HG03432 (cell line): ENCODE results near the gene AGBL3.
A peak's percentile ranks its signal among the peaks of the same experiment; 100 is the strongest.
"Not testable (repeated sequence)": the region's sequence is repeated elsewhere in the genome, so short reads cannot be mapped to it uniquely, and the experiment has no call there.

Experiments
- ATAC-seq: cut with Tn5 transposase; IDR thresholded peaks from one replicate; pipeline ENCODE4 v1.9.1; 2021; ENCODE audit warnings: mild to moderate bottlenecking, moderate library complexity; ENCODE audit not compliant: unreplicated experiment

The AGBL3 gene

DNA sequence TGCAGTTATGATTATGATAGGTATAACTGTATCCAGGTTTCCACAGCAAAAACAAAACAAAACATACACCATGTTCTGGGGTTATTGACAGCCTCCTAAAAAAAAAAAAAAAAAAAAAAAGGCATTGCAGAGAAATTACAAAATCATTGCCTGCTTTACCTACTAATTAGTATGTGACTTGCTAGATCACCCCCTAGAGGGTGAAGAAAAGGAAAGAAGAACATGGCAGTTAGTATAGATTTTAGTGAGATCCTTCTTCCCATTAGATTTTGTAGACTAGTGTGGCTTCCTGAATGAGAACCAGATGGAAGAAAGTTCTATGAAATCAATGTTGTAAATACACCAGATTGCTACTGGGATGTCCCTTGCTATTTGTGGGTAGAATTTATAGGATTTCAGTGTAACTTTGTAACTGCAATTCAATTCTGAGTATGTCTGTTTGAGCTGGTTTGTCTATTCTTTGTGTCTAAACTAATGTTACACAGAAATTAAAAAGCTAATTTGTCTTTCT lies 24.0 kb upstream of the AGBL3 start:
- no peak for ATAC-seq

DNA sequence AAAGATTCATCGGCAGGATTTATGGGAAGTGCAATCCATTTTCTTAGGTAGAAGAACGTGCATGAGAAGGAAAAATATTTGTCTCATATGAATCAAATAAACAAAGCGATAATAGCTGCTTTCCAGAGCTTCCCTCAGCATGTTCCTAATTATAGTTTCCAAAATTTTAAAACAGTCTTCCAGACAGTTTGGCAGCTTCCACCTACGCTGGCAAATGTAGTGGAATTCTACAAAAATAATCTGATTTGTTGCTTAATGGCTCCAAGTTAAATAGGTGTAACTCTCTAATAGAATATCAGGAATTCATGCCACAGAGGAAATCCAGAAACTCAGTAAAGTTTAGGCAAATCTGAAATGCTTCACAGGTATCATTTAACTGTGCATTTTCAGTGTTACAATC lies 23.3 kb upstream of the AGBL3 start:
- ATAC-seq, result no peak

DNA sequence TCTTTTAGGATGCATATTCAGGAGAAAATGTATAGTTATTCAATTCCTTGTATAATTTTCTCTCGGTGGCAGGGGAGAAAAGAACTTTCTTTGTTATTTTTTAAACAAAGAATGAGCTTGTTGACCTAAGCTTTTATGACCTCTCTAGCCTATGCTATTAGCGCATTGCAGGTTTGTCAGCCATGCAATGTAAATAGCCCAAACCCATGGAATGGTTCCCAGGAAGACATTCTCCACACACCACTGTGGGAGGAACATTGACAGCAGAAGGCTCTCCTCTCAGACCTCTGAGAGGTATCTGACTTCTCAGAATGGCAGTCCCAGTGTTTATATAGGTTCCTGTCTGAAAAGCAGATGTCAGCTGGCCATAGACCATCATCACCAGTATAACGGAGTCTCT lies 19.6 kb upstream of the AGBL3 start:
- ATAC-seq, result no peak

DNA sequence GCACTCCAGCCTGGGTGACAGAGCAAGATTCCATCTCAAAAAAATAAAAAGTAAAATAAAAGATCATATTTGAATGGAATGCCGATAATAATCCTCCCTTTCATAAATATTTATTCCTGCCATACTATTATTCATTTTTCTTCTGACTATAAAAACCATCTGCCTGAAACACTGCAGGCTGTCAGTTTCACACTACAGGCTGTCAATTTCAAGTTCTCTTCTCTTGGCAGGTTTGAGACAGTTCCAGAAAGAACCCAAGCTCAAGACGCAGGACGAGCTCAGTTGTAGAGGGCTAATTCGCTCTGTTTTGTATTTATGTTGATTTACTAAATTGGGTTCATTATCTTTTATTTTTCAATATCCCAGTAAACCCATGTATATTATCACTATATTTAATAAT lies 18.2 kb upstream of the AGBL3 start:
- no peak for ATAC-seq

DNA sequence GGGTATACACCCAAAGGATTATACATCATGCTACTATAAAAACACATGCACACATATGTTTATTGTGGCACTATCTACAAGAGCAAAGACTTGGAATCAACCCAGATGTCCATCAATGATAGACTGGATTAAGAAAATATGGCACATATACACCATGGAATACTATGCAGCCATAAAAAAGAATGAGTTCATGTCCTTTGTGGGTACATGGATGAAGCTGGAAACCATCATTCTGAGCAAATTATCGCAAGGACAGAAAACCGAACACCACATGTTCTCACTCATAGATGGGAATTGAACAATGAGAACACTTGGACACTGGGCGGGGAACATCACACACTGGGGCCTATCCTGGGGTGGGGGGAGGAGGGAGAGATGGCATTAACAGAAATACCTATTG lies 4.7 kb upstream of the AGBL3 start:
- ATAC-seq, result not testable (repeated sequence)

DNA sequence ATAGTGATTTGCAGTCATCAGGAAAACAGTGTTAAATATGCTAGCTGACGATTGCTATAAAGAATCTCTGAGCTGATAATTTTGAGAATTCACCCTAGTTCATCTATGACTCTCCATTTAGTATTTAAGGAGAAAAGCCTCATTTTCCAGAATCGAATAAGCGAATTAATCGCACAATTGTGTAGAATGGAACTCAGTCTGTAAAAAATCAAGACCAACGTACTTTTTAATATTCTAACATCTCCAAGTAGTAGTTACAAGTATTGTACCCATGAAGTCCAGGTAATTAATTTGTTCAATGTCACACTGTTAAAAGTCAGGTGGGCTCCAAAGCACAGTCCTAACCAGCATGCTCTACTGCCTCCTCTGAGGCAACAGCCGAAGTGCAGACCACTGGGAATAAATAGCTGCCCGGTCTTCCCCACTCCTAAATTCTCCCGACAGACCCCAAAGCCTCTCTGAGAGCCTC lies 380 bp upstream of the AGBL3 start:
- peak; percentile 50 for ATAC-seq

DNA sequence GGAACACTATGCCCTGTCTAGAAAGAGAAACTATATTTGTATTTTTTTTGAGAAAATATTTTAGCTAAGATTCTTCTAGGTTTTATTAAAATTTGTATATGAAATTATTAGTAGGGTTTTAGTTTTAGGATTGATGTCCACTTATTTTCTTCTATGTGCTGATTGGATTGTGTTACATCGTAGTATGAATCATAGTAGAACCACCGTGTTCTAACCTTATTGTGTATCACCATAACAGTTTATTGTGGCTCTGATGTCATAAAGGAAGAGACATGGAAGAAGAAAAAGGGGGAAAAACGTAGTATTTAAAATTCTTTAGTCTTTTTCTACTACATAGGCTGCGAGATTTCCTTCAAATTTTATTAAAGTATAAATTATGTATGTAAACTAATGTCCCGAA lies 1.9 kb downstream of the AGBL3 start:
- no peak for ATAC-seq

DNA sequence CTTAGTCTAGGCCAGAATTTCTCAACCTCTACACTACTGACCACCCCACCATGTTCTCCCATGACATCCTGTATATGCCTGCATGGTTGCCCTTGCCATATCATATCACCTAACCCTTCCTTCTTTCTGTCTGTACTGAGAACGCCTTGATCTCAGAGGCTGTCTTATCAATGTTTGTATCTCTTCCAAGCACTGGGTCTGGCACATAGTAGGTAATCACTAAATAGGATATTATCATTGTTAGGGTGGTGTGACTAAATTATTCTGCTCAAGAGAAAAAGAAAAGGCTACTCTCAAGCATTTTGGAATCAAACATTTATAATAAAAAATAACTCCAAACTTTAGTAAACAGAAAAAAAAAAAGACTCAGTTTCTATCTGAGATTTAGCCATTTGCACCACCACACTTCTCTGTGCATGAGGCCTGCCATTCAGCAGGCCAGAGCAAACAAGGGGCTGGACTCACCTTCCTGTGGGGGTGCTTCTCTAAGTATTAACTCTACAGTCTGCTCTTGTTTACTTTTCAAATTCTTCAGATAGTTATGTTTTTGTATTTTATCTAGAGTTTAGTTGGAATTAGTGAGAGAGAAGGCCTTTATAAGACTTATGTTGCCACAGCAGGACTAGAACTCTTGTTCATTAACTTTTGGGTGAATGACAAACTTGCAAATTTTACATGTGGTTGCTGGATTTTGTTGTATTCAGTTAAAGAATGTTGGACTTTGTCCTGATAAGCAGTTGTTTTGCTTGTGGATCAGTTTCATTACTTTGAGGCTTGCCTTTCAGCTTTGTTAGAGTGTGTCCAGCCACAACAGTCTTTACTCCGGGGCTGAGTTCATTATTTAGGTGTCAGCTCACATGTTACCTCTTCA lies 5.4 kb downstream of the AGBL3 start:
- ATAC-seq, result no peak

DNA sequence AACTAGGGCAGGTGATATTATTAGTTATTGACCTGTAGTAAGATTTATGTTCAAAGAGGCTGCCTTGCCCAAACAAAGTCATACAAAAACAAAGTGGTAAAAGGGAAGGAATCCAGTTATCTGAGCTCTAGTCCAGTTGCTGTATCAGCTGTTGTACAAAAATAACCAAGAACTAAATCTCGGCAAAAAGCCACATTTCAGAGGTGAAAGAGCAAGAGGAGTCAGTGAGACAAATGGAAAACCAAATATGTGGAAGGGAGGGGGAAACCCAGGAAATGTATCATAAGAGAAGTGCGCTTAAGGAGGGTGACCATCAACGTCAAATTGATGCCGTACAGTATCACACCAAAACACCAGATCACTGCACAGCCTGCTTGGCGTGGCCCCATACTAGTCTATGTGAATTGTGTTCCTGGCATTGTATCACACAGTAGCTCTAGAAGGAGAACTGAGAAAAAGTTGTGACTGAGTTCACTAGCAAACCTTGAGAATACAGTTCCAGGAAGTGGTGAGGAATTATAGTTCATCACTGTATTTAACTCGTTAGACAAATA lies 6.4 kb downstream of the AGBL3 start:
- peak; percentile 63 for ATAC-seq

DNA sequence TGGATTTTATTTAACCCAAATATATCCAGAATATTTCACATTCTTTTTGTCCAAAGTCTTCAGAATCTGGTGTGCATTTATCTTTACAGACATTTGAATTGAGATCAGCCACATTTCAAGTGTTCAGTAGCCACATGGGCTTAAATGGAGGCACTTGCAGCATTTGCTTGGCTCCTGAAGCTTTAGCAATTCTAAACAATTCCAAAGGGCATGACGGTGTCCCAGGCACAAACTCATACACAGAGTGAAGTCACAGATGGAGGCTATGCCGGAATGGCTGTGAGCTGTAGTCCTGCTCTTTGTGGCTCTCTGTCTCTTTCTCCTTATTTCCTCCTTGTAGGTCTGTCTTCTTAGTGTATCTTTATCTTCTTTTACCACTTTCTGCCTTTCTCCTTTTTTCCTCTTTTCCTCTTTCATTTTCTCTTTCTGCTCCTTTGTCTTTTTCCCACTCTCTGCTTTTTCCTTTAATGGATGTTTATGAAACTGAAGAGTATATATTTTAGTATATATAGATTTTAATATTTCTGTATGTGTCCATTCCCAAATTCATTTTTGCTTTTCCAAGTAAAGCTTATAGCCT lies 7.7 kb downstream of the AGBL3 start:
- ATAC-seq, result no peak

DNA sequence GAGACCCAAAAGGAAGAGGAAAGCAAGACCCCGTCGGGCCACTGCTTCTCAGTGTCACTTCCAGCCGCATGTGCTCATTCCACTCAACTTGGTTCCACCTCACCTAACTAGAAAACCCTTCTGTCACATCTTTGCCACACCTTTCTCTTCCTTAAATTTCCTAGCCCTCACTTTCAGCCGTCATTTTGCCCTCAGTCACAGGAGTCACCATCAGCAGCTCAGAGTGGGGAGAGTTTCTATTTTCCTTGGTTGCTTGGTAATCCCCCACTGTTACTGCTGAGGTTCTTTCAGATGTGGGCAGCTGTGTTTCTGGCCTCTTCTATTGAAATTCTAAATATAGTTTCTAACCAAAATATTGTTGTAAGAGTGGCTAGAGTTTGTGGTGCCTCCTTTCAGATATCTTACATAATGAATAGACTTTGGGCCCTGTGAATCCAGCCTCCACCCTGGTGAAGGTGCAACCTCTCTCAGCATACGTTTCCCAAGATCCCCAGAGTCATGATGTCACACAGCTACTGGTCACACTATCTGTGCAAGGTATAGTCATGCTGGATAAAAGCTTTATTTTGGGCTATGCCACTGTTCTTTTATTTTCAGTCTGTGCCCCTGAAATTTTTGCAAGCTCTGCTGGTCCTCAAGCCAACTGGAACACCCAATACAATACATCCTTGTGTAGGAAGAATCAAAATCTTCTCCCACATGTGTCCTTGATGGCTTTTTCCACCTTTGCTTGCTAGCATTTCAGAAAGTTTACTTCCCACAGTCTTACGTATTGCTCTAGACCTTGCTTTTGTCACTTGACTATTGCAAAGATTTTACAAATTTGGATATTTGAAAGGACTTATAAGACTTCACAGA lies 9.2 kb downstream of the AGBL3 start:
- ATAC-seq, result peak; percentile 53

DNA sequence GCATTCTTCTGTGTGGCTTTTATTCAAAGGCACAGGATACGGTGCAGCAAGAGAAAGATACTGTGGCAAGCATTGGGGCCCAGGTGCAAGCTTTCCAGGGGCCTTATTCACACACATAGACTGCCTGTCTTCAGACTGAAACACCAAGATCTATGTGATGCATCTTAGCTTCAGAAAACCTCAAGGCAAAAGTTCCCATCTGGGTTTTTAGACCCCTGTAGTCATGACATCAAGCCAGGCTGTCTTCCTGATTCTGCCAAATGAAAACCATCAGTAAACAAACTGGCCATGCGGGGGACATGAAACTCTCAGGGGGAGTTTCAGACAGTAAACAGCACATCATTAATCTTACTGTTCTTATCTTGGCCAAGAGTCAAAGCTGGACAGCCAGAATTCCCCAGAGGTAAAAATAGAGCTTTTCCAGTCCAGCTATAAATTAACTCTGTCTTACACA lies 9.8 kb downstream of the AGBL3 start:
- peak; percentile 44 for ATAC-seq

DNA sequence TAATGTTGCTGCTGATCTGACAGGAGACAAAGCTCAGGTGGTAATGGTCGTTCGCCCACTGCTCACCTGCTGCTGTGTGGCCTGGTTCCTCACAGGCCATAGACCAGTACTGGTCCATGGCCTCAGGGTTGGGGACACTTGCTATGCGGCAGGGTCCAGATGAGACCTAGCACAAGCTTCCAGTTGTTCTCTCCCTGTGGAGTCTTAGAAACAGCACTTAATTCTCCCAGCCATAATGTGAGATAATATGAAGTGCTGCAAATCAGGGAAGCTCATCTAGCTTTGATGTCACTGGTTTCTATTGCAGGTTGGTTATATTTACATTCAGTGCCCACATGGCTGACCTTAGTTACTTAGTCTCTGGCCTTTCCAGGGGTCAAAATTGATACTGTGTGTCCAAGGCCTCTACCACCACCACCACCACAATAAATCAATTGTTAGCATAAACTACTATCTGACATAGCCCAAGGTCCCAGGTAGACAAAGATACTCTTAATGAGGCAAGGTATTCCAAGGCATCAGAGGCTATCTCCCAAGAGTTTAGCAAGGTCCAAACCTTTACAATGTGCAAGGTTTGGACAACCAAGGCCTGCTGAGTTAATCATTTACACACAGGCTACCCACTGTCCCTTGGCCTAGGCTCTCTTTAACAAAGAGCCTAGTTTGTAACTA lies 11.0 kb downstream of the AGBL3 start:
- no peak for ATAC-seq

DNA sequence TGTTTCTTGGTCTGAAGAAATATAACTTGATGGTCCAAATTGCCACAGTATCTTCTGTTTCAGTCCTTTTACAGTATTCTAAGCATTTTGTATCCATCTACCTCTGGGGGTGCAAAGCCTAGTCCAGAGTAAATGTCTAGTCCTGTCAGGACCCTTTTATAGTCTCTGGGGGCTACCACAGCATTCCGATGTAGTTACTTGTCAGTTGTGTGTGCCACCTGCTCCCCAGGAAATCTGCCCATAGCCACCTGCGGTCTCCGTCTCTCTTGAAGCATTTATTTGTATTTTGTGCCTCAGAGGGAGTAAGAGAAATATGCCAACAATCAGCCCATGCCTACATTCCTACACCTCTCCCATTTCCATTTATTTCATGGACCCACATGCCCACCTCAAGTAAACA lies 12.8 kb downstream of the AGBL3 start:
- no peak for ATAC-seq

DNA sequence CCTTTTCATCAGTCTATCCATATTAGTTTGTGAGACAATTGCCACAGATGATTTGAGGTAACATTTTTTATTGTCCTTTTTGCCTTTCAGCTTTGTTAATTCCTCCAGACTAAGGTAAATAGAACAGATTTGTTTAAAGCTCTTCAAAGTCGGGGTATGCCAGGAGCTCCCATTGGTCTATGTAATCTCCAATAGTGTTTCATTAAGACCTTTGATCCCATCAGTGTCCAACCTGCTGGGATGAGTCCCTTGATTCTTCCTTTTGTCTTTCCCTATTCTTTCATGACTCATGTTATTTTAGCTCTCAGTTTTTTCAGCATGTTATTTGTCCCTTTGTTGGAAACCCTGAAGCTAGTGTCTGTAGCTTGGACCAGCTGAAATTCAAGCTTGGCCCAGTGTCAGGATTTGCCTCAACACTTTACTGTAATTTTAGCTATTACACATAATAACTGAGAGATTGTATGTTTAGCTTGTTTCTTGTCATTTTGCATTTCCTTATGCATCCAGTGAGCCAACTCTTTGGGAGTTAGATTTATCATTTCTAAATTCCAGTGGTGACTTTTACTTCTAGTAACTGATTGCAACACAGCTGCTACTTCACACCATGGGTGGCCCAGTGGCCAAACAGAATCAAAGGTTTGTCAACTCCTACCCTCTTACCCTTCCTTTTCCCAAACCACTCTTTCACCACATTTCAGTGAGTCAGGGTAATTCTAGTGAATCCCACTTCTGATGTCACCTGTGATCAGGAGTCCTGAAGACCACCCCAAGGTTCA lies 15.3 kb downstream of the AGBL3 start:
- no peak for ATAC-seq

DNA sequence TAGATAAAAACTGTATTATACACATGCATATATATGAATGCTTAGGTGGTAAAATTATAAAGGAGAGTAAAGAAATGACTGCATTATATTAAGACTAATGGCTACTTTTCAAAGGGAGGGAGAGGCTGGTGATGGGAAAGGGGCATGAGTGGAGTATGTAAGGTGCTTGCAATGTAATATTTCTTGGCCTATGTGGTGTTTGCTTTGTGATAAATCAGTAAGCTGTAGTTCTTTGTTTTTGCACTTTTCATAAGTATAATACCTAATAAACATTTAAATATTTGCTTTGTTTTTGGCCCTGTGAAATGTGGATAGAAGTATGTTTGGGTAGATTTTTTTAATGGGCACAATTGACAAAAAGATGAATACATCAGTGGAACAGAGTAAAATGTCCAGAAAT lies 25.9 kb downstream of the AGBL3 start:
- no peak for ATAC-seq

DNA sequence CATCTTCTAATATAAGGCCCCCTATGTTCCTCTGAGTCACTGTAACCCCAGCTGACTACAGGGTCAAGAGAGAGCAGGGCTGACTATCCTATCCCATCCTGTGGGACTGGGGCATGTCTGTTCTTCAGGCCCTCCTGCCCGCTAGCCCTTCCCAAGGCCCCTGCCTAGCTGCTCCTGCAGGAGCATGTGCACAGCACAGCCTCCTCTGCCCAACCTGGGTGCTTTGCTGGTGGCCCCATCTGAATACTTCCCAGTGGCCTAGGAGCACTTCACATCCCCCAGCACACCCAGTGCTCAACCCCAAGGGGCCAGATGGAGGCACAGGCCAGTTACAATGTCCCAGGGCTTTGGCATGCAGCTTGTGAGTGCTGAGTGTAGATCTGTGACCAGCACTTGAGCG lies 37.3 kb downstream of the AGBL3 start:
- no peak for ATAC-seq

DNA sequence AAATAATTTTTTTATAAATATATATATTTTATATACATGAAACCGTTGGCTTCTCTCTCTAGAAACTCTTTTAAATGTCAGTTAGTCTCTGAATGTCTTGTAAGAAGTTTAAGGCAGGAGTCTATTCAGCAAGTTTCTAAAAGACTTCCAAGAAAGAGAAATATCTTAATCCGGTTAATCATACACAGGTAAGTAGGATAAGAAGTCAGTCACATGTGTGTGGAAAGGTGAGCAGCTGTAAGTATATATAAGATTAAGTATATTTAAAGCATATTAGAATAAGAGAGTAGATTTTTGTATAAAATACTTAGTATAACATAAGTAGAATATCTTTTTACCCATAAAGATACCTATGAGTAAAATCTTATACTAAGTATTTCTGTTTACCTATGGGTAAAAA lies 48.9 kb downstream of the AGBL3 start:
- ATAC-seq, result no peak

DNA sequence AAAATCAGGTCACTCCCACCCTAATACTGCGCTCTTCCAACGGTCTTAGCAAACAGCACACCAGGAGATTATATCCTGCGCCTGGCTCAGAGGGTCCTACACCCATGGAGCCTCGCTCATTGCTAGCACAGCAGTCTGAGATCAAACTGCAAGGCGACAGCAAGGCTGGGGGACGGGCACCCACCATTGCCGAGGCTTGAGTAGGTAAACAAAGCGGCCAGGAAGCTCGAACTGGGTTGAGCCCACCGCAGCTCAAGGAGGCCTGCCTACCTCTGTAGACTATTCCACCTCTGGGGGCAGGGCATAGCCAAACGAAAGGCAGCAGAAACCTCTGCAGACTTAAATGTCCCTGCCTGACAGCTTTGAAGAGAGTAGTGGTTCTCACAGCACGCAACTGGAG lies 80.7 kb downstream of the AGBL3 start:
- ATAC-seq, result not testable (repeated sequence)

DNA sequence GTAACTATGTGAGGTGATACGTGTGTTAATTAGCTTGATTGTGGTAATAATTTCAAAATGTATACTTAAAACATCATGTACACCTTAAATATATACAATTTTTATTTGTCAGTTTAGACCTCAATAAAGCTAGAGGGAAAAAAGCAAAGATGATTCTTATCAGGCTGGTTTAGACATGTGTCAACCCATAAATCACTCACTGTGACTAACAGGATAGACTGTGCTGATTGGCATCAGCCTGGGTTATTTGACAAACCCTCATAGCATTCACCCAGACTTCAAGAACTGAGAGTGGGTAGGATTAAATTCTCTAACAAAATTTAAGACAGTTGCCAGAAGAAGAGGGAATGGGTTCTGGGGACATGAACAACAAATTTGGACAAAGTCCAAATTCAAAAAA lies 87.8 kb downstream of the AGBL3 start:
- ATAC-seq, result no peak
